ENCODE results near the gene SBF2.
"Not testable (repeated sequence)": the region's sequence is repeated elsewhere in the genome, so short reads cannot be mapped to it uniquely, and the experiment has no call there.

Gene SBF2

GRCh38 chr11:9758637-9759518 is 535.1 kb downstream of the SBF2 start:
- no peak for DNase-seq

GRCh38 chr11:9757809-9758636 is 536.0 kb downstream of the SBF2 start:
- peak; percentile 79 for DNase-seq

GRCh38 chr11:9756878-9757277 is 537.1 kb downstream of the SBF2 start:
- no peak for DNase-seq

GRCh38 chr11:9756461-9756860 is 537.6 kb downstream of the SBF2 start:
- DNase-seq = no peak

- no peak for DNase-seq
Observed at GRCh38 chr11:9755561-9756185, 538.3 kb downstream of the SBF2 start.

GRCh38 chr11:9754010-9754471 is 540.0 kb downstream of the SBF2 start:
- DNase-seq = no peak

- no peak for DNase-seq
Observed at GRCh38 chr11:9753021-9753420, 541.0 kb downstream of the SBF2 start.

GRCh38 chr11:9752091-9752490 is 541.9 kb downstream of the SBF2 start:
- no peak for DNase-seq

GRCh38 chr11:9750551-9750950 is 543.5 kb downstream of the SBF2 start:
- no peak for DNase-seq

GRCh38 chr11:9748361-9748970 is 545.6 kb downstream of the SBF2 start:
- DNase-seq = peak; percentile 50

GRCh38 chr11:9747828-9748227 is 546.2 kb downstream of the SBF2 start:
- no peak for DNase-seq

- no peak for DNase-seq
Observed at GRCh38 chr11:9747229-9747628, 546.8 kb downstream of the SBF2 start.

- no peak for DNase-seq
Observed at GRCh38 chr11:9745411-9746211, 548.4 kb downstream of the SBF2 start.

GRCh38 chr11:9743512-9743911 is 550.5 kb downstream of the SBF2 start:
- not testable (repeated sequence) for DNase-seq

GRCh38 chr11:9741260-9741659 is 552.8 kb downstream of the SBF2 start:
- no peak for DNase-seq

GRCh38 chr11:9740202-9740883 is 553.7 kb downstream of the SBF2 start:
- DNase-seq = no peak

GRCh38 chr11:9739123-9739900 is 554.7 kb downstream of the SBF2 start:
- no peak for DNase-seq

- DNase-seq = no peak
Observed at GRCh38 chr11:9738707-9739106, 555.3 kb downstream of the SBF2 start.

GRCh38 chr11:9738116-9738515 is 555.9 kb downstream of the SBF2 start:
- no peak for DNase-seq

- DNase-seq = no peak
Observed at GRCh38 chr11:9736365-9736764, 557.7 kb downstream of the SBF2 start.

GRCh38 chr11:9735919-9736318 is 558.1 kb downstream of the SBF2 start:
- no peak for DNase-seq

Data from NK-92 treated with Interleukin-12 subunit alpha and Interleukin-12 subunit beta, amount 100 ng/mL, for 24 hours (cell line).